ENCODE data around the gene NBPF20.
"Not testable (repeated sequence)": the region's sequence is repeated elsewhere in the genome, so short reads cannot be mapped to it uniquely, and the experiment has no call there.

Gene NBPF20

DNA sequence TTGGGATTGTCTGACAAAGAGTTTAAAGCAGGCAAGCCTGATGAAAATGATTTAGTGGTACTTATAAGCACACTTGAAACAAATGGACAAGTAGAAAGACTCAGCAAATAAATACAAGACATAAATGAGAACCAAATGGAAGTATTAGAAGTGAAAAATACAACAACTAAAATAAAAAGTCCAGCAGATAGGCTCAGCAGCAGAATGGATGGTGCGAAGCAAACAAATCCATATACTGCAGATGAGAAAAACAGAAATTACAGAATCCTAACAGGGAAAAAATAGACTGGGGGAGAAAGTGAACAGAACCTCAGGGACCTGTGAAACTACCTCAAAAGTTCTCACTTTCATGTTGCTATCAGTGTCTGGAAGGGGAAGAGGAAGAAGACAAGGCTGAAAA lies 3.9 kb upstream of the NBPF20 start:
- not testable (repeated sequence) for DNase-seq

DNA sequence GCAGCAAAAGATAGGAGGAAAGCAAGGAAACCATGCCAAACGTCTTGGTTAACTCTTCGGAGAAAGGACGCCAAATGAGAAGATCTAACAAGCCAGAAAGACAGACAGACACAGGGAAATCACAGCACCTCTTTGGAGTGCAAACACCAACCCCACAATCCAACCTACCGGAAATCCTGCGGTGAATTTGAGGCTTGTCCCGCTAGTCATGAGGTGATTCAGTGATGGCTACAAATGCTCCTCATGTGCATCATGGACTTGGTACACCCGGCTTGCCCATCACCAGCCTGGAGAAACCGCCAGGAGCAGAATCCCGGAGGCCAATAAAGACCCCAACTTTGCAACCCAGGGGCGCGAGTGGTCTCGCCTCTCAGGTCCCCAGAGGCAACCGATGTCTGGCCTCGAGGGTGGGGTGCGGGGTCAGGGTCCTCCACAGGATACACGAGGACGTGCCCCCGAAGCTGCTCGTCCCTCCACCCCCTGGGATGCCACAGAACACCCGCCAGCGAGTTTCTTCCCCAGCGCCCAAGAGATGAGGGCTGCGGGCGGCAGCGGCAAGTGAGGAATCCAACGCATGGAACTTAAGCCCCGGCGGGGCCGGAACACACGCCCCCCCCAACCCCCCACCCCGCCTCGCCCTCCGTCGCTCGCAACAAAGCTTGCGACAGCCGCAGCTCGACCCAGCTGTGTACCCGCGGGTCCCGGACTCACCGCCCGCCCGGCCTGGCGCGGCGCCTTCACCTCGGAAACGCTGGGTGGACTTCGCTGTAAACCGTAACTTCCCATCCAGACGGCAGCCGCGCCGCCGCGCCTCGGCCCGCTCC lies 579 bp downstream of the NBPF20 start:
- DNase-seq: not testable (repeated sequence)

DNA sequence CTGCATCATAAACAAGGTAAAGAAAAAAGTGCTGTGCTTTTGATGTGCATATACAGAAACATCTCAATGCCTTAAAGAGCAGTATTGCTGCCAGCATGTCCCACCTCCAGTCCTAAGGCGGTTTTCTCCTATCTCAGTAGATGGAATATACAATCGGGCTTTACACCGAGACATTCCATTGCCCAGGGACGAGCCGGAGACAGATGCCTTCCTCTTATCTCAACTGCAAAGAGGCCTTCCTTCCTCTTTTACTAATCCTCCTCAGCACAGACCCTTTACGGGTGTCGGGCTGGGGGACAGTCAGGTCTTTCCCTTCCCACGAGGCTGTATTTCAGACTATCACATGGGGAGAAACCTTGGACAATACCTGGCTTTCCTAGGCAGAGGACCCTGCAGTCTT lies 10.3 kb downstream of the NBPF20 start:
- not testable (repeated sequence) for DNase-seq

DNA sequence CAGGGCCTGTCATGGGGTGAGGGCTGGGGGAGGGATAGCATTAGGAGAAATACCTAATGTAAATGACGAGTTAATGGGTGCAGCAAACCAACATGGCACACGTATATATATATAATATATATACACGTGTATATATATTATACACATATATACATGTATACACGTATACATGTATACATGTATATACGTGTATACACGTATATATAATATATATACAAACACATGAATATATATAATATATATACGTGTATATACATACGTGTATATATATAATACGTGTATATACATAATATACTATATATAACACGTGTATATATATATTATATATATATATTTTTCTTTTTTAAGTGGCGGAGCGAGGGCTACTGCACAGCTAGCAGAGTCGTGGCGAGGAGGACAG lies 18.1 kb downstream of the NBPF20 start:
- not testable (repeated sequence) for DNase-seq

DNA sequence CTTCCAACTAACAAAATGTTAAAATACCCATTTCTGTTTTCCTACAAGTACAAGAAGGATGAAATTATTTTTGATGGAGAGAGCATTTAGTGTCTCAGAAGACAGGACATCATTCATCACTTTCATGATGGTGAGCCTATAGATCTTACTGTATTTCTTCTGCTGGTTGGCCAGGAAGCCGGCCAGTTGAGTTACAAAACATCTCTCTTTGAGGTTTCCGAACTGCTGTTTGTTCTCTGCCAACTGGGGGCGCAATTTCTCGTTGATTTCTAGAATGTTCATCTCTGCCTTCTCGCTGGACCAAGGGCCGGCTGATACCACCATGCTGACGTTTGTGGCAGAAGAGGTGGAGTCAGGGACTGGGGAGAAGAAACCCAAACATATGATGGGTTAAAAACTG lies 20.5 kb downstream of the NBPF20 start:
- DNase-seq: not testable (repeated sequence)

DNA sequence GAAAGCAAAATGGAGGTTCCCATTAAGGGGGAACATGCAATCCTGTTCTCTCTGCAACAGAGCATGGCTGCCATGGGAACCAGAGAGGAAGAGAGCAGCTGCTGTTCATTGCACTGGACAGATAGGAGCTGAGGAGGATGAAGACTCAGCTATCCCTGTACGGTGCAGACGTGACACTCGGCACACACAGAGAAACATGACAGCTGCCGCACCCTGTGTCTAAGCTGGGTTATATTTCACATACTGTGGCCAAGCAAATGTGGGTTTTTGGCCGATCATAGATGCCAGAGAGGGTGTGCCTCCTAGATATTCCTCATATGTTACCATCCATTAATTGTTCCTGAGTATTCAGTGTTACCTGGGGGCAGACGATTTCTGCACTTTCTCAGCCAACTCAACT lies 24.7 kb downstream of the NBPF20 start:
- DNase-seq: not testable (repeated sequence)

All from NCI-H1105 (cell line).